EL (cell line): ENCODE results near the gene COPE.

Experiments used
- DNase-seq: peaks from one replicate; pipeline ENCODE4 v3.0.0-alpha.2; 2016

The COPE gene

DNA sequence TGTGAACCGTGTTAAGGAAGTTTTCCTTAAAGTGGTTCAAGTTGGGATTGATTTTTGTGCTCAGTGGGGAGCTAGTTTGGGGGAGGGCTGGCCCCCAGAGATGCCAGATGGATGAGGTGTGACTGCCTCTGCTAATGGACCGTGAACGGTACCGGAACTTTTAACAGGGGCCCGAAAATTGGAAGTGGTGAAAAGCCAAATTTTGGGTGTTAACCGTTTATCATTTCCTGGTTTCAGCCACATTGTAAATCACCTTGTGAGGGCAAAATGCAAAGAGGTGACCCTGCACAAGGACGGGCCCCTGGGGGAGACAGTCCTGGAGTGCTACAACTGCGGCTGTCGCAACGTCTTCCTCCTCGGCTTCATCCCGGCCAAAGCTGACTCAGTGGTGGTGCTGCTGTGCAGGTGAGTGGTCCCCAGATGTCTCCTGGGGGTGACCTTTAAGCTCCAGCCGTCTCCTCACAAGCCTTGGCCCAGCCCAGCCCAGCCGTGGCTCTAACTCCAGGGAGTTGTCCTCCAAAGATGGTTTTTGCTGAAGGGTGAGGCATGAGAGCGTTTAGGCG lies 69.3 kb downstream of the COPE start:
- DNase-seq, result no peak
